ENCODE measurements around the gene ABCB11.
"Not testable (repeated sequence)": the region's sequence is repeated elsewhere in the genome, so short reads cannot be mapped to it uniquely, and the experiment has no call there.

DNA sequence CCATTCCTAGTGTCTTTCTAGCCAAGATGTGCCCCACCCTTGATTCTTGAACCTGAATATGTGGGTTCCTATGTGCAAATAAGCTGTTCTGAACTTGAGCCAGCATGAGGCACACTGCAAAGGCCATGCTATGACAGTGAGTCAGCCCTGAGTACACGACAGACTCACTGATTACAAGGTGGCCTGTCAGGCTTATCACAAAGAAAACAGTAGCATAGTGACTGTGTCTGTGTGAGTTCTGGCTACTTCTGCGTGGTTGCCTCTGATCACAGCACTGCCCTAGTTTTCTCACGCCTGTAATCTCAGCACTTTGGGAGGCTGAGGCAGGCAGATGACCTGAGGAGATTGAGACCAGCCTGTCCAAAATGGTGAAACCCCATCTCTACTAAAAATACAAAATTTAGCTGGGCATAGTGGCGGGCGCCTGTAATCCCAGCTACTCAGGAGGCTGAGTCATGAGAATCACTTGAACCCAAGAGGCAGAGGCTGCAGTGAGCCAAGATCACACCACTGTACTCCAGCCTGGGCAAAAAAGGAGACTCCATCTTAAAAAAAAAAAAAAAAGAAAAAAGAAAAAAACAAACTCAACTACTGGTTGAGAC lies 18.8 kb downstream of the ABCB11 start:
- TF ChIP-seq, protein P1, sequence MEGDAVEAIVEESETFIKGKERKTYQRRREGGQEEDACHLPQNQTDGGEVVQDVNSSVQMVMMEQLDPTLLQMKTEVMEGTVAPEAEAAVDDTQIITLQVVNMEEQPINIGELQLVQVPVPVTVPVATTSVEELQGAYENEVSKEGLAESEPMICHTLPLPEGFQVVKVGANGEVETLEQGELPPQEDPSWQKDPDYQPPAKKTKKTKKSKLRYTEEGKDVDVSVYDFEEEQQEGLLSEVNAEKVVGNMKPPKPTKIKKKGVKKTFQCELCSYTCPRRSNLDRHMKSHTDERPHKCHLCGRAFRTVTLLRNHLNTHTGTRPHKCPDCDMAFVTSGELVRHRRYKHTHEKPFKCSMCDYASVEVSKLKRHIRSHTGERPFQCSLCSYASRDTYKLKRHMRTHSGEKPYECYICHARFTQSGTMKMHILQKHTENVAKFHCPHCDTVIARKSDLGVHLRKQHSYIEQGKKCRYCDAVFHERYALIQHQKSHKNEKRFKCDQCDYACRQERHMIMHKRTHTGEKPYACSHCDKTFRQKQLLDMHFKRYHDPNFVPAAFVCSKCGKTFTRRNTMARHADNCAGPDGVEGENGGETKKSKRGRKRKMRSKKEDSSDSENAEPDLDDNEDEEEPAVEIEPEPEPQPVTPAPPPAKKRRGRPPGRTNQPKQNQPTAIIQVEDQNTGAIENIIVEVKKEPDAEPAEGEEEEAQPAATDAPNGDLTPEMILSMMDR (IDR thresholded peaks at IDR 0.05), result not testable (repeated sequence)
- TF ChIP-seq POLR2A (IDR thresholded peaks at IDR 0.05), result not testable (repeated sequence)
